ENCODE measurements around the gene MX2.
"Not testable (repeated sequence)": the region's sequence is repeated elsewhere in the genome, so short reads cannot be mapped to it uniquely, and the experiment has no call there.

MX2 gene

GRCh38 chr21:41390043-41390639, 28.3 kb downstream of the MX2 start:
- DNase-seq: no peak

DNA sequence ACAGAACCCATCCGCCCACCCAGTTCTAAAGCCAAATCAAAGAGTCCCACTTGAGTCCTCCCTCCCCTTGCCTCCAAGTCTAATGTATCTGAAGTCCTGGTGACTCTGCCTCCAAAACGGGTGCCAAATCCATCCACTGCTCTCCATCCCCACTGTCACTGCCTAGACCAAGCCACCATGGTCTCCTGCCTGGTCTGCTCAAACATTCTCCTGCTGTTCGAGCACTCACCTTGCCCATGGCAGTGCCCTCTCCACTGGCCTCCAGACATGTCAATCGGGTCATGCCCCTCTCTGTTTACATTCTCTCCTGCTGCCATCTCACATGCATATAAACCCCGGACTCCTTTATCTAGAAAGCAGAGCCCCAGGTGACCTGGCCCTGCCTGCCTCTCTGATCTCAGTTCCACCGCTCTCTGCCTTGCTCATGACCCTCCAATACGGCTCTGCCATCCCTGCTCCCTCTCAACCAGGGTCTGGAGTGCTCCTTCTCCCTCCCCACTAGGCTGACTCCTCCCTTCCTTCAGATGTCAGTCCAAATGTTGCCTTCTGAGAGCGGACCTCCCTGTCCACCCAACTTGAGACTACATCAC, 32.1 kb downstream of the MX2 start:
- DNase-seq: no peak

DNA sequence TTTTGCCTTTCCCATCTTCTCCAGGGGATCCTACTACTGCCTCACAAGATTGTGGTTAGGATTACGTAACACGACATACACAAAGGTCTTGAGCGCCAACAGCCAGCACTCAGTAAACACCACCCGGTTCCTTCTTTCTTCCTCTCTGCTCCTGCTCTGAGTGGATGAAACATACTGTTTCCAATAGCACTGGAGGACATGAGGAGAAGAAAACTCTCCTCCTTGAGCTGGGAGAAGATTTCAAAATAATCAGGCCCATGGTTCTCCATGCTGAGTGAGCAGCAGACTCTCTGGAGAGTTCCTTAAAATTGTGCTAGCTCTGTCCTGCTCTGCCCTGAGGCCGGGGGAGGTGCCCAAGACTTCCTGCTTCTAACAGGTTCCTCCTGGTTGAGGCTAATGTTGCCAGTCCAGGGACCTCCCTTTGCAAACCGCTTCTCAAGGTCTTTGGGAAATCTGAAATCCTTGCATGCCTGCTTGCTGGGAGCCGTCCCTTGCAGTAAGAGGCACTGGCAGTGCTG, 34.8 kb downstream of the MX2 start:
- DNase-seq: no peak

- DNase-seq: no peak
Observed at GRCh38 chr21:41397471-41397891, 35.7 kb downstream of the MX2 start.

- no peak for DNase-seq
Observed at GRCh38 chr21:41398251-41398650, 36.4 kb downstream of the MX2 start.

GRCh38 chr21:41398831-41399230, 37.0 kb downstream of the MX2 start:
- no peak for DNase-seq

DNA sequence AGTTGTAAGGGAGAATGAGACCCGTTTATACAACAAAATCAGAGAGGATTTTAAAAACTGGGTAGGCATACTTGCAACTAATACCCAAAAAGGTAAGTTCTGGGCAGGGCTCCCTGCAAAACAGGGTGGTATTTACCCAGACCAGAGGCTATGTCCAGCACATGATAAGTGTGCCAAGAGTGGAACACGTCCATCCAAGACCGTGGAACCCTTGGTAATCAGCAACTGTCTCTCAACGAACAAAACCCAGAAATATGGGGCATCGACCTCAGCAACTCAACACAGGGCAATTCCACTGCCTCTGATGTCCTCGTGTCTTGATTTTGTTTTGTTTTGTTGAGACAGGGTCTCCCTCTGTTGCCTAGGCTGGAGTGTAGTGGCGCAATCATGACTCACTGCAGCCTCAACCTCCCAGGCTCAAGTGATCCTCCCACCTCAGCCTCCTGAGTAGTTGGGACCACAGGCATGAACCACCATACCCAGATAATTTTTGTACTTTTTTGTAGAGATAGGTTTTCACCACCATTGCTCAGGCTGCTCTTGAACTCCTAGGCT, 37.5 kb downstream of the MX2 start:
- DNase-seq: no peak

DNA sequence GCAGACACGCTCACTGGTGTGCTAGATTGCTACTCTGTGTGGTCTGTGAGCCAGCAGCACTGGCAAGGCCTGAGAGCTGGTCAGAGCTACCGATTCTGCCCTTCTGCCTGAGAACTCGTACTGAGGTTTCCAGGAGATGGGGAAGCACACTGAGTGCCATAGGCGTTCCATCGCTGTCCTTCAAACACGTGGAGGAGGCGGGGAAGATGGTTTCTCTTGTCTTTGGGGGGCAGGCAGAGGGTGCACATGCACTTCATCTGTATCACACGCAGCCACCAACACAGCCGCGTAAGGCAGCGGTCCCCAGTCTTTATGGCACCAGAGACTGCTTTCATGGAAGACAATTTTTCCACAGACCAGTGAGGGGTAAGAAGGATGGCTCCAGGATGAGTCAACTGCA, 40.4 kb downstream of the MX2 start:
- no peak for DNase-seq

DNA sequence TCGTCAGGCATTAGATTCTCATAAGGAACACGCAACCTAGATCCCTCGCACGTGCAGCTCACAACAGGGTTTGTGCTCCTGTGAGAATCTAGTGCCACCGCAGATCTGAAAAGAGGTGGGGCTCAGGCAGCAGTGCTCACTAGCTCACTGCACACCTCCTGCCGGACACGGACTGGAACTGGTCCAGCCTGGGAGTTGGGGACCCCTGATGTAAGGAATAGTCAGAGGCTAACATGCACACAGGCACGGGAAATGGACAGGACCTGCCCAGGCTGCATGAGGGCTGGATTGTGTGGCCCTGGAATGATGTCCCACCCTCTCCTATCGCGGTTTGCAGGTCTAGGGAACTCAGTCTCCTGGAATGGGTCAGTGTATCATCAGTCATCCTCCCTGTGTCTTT, 41.0 kb downstream of the MX2 start:
- no peak for DNase-seq

DNA sequence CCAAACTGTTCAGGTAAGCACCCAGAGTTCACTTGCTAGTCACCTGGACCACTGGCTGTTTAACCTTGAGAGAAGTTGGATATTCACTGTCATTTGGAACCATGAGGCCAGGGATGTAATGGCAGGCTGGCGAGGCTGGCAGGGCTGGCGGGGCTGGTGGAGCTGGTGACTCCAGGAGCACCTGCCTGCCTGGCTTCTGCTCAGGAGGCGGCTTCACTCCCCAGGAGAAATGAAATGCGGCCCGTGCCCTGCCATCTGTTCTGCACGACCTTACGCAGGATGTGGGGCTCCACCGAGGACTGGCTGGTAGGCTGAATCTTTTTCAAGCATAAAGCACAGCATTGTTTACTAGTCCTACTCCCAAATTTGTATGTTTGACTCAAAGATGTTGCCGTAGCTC, 41.5 kb downstream of the MX2 start:
- DNase-seq: no peak

- DNase-seq: no peak
Observed at GRCh38 chr21:41403966-41404365, 42.1 kb downstream of the MX2 start.

- no peak for DNase-seq
Observed at GRCh38 chr21:41405321-41405720, 43.5 kb downstream of the MX2 start.

GRCh38 chr21:41406340-41406739, 44.5 kb downstream of the MX2 start:
- no peak for DNase-seq

DNA sequence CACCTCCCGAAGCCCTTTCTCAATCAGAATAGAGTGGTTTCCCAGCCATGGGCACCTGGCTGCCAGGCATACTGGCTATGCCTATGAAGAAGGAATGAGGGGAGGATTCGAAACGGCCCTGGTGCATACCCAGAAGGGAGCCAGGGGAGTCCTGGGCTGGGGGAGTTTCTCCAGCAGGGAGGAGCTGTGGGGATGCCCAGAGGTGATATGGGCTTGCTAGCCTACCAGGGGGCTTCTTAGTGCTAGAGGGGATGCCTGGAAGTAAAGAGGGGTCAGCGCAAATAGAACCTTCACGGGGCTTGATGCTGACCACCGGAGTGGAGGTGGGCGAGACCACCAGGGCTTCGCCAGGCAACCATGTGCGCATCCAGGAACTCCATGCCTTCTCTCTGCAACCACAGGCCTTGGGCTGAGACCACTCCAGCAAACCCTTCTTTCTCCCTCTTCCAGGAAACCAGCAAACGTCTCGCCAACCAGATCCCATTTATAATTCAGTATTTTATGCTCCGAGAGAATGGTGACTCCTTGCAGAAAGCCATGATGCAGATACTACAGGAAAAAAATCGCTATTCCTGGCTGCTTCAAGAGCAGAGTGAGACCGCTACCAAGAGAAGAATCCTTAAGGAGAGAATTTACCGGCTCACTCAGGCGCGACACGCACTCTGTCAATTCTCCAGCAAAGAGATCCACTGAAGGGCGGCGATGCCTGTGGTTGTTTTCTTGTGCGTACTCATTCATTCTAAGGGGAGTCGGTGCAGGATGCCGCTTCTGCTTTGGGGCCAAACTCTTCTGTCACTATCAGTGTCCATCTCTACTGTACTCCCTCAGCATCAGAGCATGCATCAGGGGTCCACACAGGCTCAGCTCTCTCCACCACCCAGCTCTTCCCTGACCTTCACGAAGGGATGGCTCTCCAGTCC, 46.0 kb downstream of the MX2 start:
- DNase-seq: no peak

GRCh38 chr21:41410361-41410760, 48.5 kb downstream of the MX2 start:
- no peak for DNase-seq

DNA sequence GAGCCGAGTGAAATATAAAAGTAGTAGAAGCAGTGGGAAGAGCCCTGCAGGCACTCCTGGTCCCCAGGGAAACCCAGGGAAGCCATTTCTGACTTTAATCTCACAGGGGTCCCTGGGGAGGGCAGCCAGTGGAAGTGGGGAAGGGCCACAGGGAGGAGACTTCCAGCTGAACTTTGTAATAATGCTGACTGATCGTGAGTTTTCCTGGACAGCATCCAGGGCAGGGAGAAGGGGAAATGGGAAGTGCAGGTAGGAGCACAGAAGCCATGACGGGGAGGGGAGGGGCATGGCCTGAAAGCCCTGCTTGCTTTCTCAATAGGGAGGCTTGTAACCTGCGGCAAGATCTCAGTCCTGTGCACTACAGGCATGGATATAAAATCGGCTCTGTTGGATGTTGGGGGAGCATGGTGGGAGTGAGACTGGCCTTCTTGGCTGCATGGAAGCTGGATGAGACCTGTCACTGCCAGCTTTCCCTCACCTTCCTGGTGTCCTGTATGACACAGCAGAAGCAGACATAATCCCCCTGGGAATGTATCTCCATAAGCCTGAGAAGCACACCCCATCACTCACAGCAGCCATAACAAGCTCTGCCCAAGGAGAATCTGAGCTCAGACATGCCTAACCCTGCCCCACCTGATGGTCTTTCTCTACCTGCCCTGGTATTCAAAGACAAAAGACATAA, 49.1 kb downstream of the MX2 start:
- DNase-seq: no peak

DNA sequence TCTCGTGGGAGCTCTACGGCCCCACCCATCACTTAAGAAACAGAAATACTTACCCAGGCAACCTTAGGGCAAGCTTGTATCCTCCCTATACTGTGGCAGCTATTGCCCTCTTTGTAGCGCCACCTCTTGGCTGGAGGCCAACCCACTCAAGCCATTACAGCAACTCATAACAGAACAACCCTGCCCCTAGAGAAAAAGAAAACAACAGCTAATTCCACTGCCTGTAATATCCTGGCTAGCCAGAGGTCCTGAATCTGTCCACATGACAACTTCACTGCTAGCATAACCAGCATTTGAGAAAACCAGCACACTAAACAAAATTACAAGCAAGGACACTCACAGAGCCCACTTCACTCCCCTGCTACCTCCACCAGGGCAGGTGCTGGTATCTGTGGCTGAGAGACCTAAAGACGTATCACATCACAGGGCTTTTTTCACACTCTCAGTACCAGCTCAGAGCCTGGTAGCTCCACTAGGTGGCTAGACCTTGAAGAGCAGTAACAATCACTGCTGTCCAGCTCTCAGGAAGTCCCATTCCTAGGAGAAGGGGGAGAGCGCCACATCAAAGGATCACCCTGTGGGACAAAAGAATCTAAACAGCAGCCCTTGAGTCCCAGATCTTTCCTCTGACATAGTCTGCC, 49.7 kb downstream of the MX2 start:
- no peak for DNase-seq

GRCh38 chr21:41417505-41417904, 55.7 kb downstream of the MX2 start:
- not testable (repeated sequence) for DNase-seq

DNA sequence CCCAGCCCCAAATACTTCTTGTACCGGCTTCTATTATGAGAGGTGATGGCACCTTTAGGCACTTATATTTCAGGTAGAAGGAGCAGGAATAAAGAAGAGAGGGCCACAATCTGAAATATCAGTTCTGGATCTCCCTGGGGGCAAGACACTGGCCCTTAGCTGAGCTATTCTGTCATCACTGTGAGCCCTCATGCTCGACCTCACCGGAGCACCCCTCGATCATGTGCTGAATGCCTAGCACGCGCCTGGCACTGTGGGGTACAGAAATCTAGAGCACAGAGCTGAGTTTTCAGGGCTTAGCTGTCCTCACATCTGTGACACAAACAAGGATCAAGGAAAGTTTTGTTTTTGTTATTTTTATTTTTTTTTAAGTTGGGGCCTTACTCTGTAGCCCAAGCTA, 56.6 kb downstream of the MX2 start:
- no peak for DNase-seq

- DNase-seq: no peak
Observed at GRCh38 chr21:41418956-41419680, 57.3 kb downstream of the MX2 start.

All from stimulated activated CD4-positive, alpha-beta T cell treated with anti-CD3 and anti-CD28 coated beads, Interleukin-4, amount 100 ng/mL, for 1 hour (primary cell).